DND-41 (cell line): Measurements from ENCODE around the gene PLXNA4.

ENCODE experiments used
- ATAC-seq: fragments of 200-7000 bp; cut with Tn5 transposase; 3 replicates; pipeline ENCODE4 v1.9.1; 2021; ENCODE audit warnings: low read depth; ENCODE audit not compliant: insufficient read depth
- DNase-seq: peaks from one replicate; pipeline ENCODE4 v3.0.0-alpha.2; 2020
- H2AFZ ChIP-seq: 2 replicates; pipeline ENCODE4 v1.6.0; 2012; ENCODE audit warnings: low read depth, low read length
- H3K27ac ChIP-seq: 2 replicates; pipeline ENCODE4 v1.5.1; 2012; ENCODE audit warnings: low read length, inconsistent platforms
- H3K27me3 ChIP-seq: fragments of 200-600 bp; sonication (generic); 2 replicates; pipeline ENCODE4 v1.6.0; 2012; ENCODE audit warnings: low read length, mild to moderate bottlenecking, inconsistent platforms; ENCODE audit not compliant: insufficient read depth, poor library complexity
- H3K36me3 ChIP-seq: 2 replicates; pipeline ENCODE4 v1.5.1; 2012; ENCODE audit warnings: low read length, inconsistent platforms; ENCODE audit not compliant: insufficient read depth
- H3K4me1 ChIP-seq: 2 replicates; pipeline ENCODE4 v1.5.1; 2012; ENCODE audit warnings: mild to moderate bottlenecking, low read length; ENCODE audit not compliant: insufficient read depth
- H3K4me2 ChIP-seq: 2 replicates; pipeline ENCODE4 v1.6.0; 2012; ENCODE audit warnings: mild to moderate bottlenecking, moderate library complexity, low read length, inconsistent platforms; ENCODE audit not compliant: insufficient read depth
- H3K4me3 ChIP-seq, 2 experiments: fragments of 200-600 bp in 1 of 2; shearing (Covaris generic) in 1 of 2; 2 replicates each; pipeline ENCODE4 v1.5.1; 2012 to 2016; ENCODE audit warnings: inconsistent platforms in 2 of 2, low read length in 2 of 2, mild to moderate bottlenecking in 2 of 2, low read depth in 1 of 2, moderate library complexity in 1 of 2
- H3K79me2 ChIP-seq: 2 replicates; pipeline ENCODE4 v1.6.0; 2012; ENCODE audit warnings: low read length, inconsistent platforms; ENCODE audit not compliant: insufficient read depth
- H3K9ac ChIP-seq: 2 replicates; pipeline ENCODE4 v1.6.0; 2012; ENCODE audit warnings: low read depth, mild to moderate bottlenecking, inconsistent platforms, low read length, moderate library complexity
- H3K9me3 ChIP-seq: 2 replicates; pipeline ENCODE4 v1.5.1; 2012; ENCODE audit warnings: low read length, moderate library complexity, mild to moderate bottlenecking, inconsistent platforms; ENCODE audit not compliant: insufficient read depth, severe bottlenecking
- H4K20me1 ChIP-seq: 2 replicates; pipeline ENCODE4 v1.6.0; 2012; ENCODE audit warnings: low read length; ENCODE audit not compliant: insufficient read depth
- CTCF ChIP-seq: IDR thresholded peaks from 2 replicates; pipeline ENCODE4 v1.5.1; 2012; ENCODE audit warnings: borderline replicate concordance, low read length, moderate library complexity, mild to moderate bottlenecking; ENCODE audit not compliant: poor library complexity, severe bottlenecking; ENCODE audit errors: extremely low read depth
- EZH2 ChIP-seq: IDR thresholded peaks from 3 replicates; pipeline ENCODE4 v1.6.1; 2012; ENCODE audit warnings: borderline replicate concordance, low read depth, mild to moderate bottlenecking, moderate library complexity, low read length, inconsistent platforms; ENCODE audit not compliant: severe bottlenecking

PLXNA4 gene

GRCh38 chr7:132152131-132152889, 424.0 kb downstream of the PLXNA4 start:
- ATAC-seq: no peak
- no peak for TF ChIP-seq CTCF
- TF ChIP-seq EZH2: no peak
- peaks cover 4% of the 10 kb centered on the region for H3K27me3 ChIP-seq
- H3K36me3 ChIP-seq: no peaks in the 10 kb centered on the region
- H3K79me2 ChIP-seq: no peaks in the 10 kb centered on the region
- no peak overlapping the region for H3K27ac ChIP-seq
- no peak overlapping the region for H3K4me3 ChIP-seq
- no peaks in the 10 kb centered on the region for H3K4me1 ChIP-seq
- H3K4me2 ChIP-seq: no peak overlapping the region
- H4K20me1 ChIP-seq: no peaks in the 10 kb centered on the region
- no peak overlapping the region for H3K9ac ChIP-seq
- no peaks in the 10 kb centered on the region for H3K9me3 ChIP-seq
- no peak overlapping the region for H2AFZ ChIP-seq
- no peak for DNase-seq

- Histone ChIP-seq H3K9ac (no peak overlapping the region), H3K4me3 (no peak overlapping the region), H4K20me1 (no peaks in the 10 kb centered on the region), H3K79me2 (no peaks in the 10 kb centered on the region), H2AFZ (no peak overlapping the region), H3K4me2 (no peak overlapping the region), H3K4me1 (no peaks in the 10 kb centered on the region), H3K9me3 (no peaks in the 10 kb centered on the region), H3K27ac (no peak overlapping the region), H3K36me3 (no peaks in the 10 kb centered on the region), H3K27me3 (peaks cover 4% of the 10 kb centered on the region)
- DNase-seq: no peak
- TF ChIP-seq EZH2 (no peak), CTCF (no peak)
- ATAC-seq: no peak
Measured at GRCh38 chr7:132150711-132151110, 425.6 kb downstream of the PLXNA4 start.

- H3K27me3 ChIP-seq: peaks cover 4% of the 10 kb centered on the region
- no peak overlapping the region for H2AFZ ChIP-seq
- no peak for DNase-seq
- H3K4me1 ChIP-seq: no peaks in the 10 kb centered on the region
- H3K4me3 ChIP-seq: no peak overlapping the region
- ATAC-seq: no peak
- no peak overlapping the region for H3K9ac ChIP-seq
- no peaks in the 10 kb centered on the region for H3K9me3 ChIP-seq
- no peak overlapping the region for H3K27ac ChIP-seq
- H3K4me2 ChIP-seq: no peak overlapping the region
- no peaks in the 10 kb centered on the region for H3K79me2 ChIP-seq
- H4K20me1 ChIP-seq: no peaks in the 10 kb centered on the region
- H3K36me3 ChIP-seq: no peaks in the 10 kb centered on the region
- no peak for TF ChIP-seq CTCF
- TF ChIP-seq EZH2: no peak
Measured at GRCh38 chr7:132149436-132150304, 426.6 kb downstream of the PLXNA4 start.
